Vagina (tissue), 2 donors: ENCODE results near the gene CAPN14.

Experiments
- POLR2A ChIP-seq, 2 donors: fragments of 450-650 bp; IDR thresholded peaks; one replicate each; pipeline ENCODE4 v1.6.1; 2017; ENCODE audit warnings: antibody characterized with exemption in 2 of 2, mild to moderate bottlenecking in 2 of 2, moderate library complexity in 2 of 2
- POLR2AphosphoS5 ChIP-seq, 2 donors: sonication (generic); formaldehyde crosslinking; IDR thresholded peaks; one replicate each; pipeline ENCODE4 v1.9.0; 2017; ENCODE audit warnings: antibody characterized with exemption in 2 of 2, mild to moderate bottlenecking in 2 of 2, low read depth in 1 of 2; ENCODE audit not compliant: insufficient read depth in 1 of 2
- TF ChIP-seq, protein P1 (sequence below), 3 experiments: fragments of 450-650 bp in 2 of 3; fragments of 200-600 bp in 1 of 3; sonication (generic) in 1 of 3; IDR thresholded peaks; one replicate each; pipeline ENCODE4 v1.5.1; 2017 to 2019; ENCODE audit warnings: antibody characterized with exemption in 3 of 3, mild to moderate bottlenecking in 2 of 3, moderate library complexity in 2 of 3

DNA sequence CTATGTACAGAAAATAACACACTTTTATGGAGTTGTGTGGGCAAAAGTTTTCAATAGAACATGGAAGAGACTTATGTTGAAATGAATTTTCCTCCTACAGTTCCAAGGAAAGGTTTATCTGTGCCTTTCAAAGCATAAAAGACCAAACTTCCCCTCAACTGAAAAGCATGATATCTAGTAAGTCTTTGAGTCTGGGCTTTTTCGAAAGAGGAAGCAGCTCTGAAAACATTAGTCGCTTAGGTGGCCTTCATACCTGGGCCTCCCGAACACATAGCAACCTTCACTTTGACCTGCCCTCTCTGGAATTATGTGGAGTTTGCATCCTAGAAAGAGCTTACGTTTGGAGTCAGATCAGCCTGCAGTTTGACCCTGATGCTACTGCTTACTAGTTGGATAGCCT lies 4.8 kb upstream of the CAPN14 start:
- TF ChIP-seq, protein P1, sequence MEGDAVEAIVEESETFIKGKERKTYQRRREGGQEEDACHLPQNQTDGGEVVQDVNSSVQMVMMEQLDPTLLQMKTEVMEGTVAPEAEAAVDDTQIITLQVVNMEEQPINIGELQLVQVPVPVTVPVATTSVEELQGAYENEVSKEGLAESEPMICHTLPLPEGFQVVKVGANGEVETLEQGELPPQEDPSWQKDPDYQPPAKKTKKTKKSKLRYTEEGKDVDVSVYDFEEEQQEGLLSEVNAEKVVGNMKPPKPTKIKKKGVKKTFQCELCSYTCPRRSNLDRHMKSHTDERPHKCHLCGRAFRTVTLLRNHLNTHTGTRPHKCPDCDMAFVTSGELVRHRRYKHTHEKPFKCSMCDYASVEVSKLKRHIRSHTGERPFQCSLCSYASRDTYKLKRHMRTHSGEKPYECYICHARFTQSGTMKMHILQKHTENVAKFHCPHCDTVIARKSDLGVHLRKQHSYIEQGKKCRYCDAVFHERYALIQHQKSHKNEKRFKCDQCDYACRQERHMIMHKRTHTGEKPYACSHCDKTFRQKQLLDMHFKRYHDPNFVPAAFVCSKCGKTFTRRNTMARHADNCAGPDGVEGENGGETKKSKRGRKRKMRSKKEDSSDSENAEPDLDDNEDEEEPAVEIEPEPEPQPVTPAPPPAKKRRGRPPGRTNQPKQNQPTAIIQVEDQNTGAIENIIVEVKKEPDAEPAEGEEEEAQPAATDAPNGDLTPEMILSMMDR (IDR thresholded peaks at IDR 0.05) = no peak
- TF ChIP-seq POLR2A (IDR thresholded peaks at IDR 0.05) = no peak
- TF ChIP-seq POLR2AphosphoS5 (IDR thresholded peaks at IDR 0.05; ENCODE audit: insufficient read depth in 1 of 2, low read depth in 1 of 2) = no peak
